ENCODE results near the gene VDAC2.

Gene VDAC2

GRCh38 chr10:75247797-75248196 lies 37.2 kb downstream of the VDAC2 start:
- H4K12ac ChIP-seq (ENCODE audit: low read depth, low read length) = no peak overlapping the region
- H2AK5ac ChIP-seq (ENCODE audit: low read length) = no peak overlapping the region
- no peak overlapping the region for H2BK5ac ChIP-seq (ENCODE audit: low read depth, low read length, poor library complexity)
- no peaks in the 10 kb centered on the region for H3K9me3 ChIP-seq (ENCODE audit: insufficient read depth, low read depth, low read length)
- no peak overlapping the region for H4K8ac ChIP-seq (ENCODE audit: low read depth, low read length)
- H2BK120ac ChIP-seq (ENCODE audit: insufficient read depth, low read length, poor library complexity) = no peak overlapping the region
- H3K27me3 ChIP-seq (ENCODE audit: insufficient read depth, low read length) = no peaks in the 10 kb centered on the region
- no peak for DNase-seq
- no peak overlapping the region for H2AFZ ChIP-seq (ENCODE audit: insufficient read depth, low read length, poor library complexity)
- no CpG with 5 or more reads among the region's 5 CpGs for WGBS (ENCODE audit: extremely low coverage, insufficient coverage, insufficient read length)
- H3K18ac ChIP-seq (ENCODE audit: low read length) = no peak overlapping the region
- H2BK12ac ChIP-seq (ENCODE audit: low read length) = no peak overlapping the region
- H3K4ac ChIP-seq (ENCODE audit: low read depth, low read length) = no peak overlapping the region
- H4K91ac ChIP-seq (ENCODE audit: low read depth, low read length) = no peak overlapping the region
- no peaks in the 10 kb centered on the region for H3K79me2 ChIP-seq (ENCODE audit: control insufficient read depth, insufficient read depth, low read length, poor library complexity)
- no peak overlapping the region for H3K4me3 ChIP-seq (ENCODE audit: low read depth, low read length)
- no peaks in the 10 kb centered on the region for H3K36me3 ChIP-seq (ENCODE audit: control insufficient read depth in 1 of 2, insufficient read depth in 2 of 2, low read length in 2 of 2)
- no peak overlapping the region for H3K4me2 ChIP-seq (ENCODE audit: low read length)
- no peak overlapping the region for H3K27ac ChIP-seq (ENCODE audit: low read depth, low read length)
- H3K9ac ChIP-seq (ENCODE audit: low read length) = no peak overlapping the region
- peaks cover 0 to 10% of the 10 kb centered on the region in 2 experiments for H3K4me1 ChIP-seq (ENCODE audit: control insufficient read depth in 1 of 2, insufficient read depth in 2 of 2, low read length in 2 of 2)
- H3K14ac ChIP-seq (ENCODE audit: low read length) = no peak overlapping the region
- H3K23ac ChIP-seq (ENCODE audit: low read length) = no peak overlapping the region
- no peaks in the 10 kb centered on the region for H3K79me1 ChIP-seq (ENCODE audit: low read length)

DNA sequence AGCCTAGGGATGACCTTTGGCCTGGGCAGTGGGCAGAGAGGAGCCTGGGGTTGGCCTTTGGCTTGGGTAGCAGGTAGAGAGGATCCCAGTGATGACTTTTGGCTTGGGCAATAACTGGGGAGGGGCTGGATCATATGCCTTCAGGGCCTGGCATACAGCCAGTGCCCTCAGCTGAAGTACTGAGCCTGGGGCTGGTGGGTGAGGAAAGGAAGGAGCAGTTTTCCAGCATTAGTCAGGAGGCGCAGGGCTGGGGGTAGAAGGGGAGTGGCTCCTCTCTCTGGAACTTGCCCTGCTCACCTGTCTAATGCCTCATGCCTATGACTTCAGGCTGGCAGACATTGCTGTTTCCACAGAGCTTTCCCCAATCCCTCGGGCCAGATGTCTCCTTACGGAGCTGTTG lies 40.3 kb downstream of the VDAC2 start:
- H4K91ac ChIP-seq (ENCODE audit: low read depth, low read length) = no peak overlapping the region
- H3K4me3 ChIP-seq (ENCODE audit: low read depth, low read length) = no peak overlapping the region
- H3K36me3 ChIP-seq (ENCODE audit: control insufficient read depth in 1 of 2, insufficient read depth in 2 of 2, low read length in 2 of 2) = no peaks in the 10 kb centered on the region
- H3K18ac ChIP-seq (ENCODE audit: low read length) = no peak overlapping the region
- peaks cover 2% of the 10 kb centered on the region for H3K9me3 ChIP-seq (ENCODE audit: insufficient read depth, low read depth, low read length)
- H4K12ac ChIP-seq (ENCODE audit: low read depth, low read length) = no peak overlapping the region
- H3K27me3 ChIP-seq (ENCODE audit: insufficient read depth, low read length) = no peaks in the 10 kb centered on the region
- no peak overlapping the region for H2BK12ac ChIP-seq (ENCODE audit: low read length)
- no peak overlapping the region for H3K23ac ChIP-seq (ENCODE audit: low read length)
- no peaks in the 10 kb centered on the region for H3K79me1 ChIP-seq (ENCODE audit: low read length)
- H3K4me1 ChIP-seq (ENCODE audit: control insufficient read depth in 1 of 2, insufficient read depth in 2 of 2, low read length in 2 of 2) = no peaks in the 10 kb centered on the region
- H3K4me2 ChIP-seq (ENCODE audit: low read length) = no peak overlapping the region
- no peak overlapping the region for H2AK5ac ChIP-seq (ENCODE audit: low read length)
- peak; percentile 94 to 95 for DNase-seq
- H3K4ac ChIP-seq (ENCODE audit: low read depth, low read length) = no peak overlapping the region
- no peak overlapping the region for H3K14ac ChIP-seq (ENCODE audit: low read length)
- no peak overlapping the region for H2AFZ ChIP-seq (ENCODE audit: insufficient read depth, low read length, poor library complexity)
- no CpG with 5 or more reads among the region's 3 CpGs for WGBS (ENCODE audit: extremely low coverage, insufficient coverage, insufficient read length)
- no peaks in the 10 kb centered on the region for H3K79me2 ChIP-seq (ENCODE audit: control insufficient read depth, insufficient read depth, low read length, poor library complexity)
- H2BK5ac ChIP-seq (ENCODE audit: low read depth, low read length, poor library complexity) = no peak overlapping the region
- no peak overlapping the region for H4K8ac ChIP-seq (ENCODE audit: low read depth, low read length)
- H2BK120ac ChIP-seq (ENCODE audit: insufficient read depth, low read length, poor library complexity) = no peak overlapping the region
- H3K9ac ChIP-seq (ENCODE audit: low read length) = no peak overlapping the region
- no peak overlapping the region for H3K27ac ChIP-seq (ENCODE audit: low read depth, low read length)

DNA sequence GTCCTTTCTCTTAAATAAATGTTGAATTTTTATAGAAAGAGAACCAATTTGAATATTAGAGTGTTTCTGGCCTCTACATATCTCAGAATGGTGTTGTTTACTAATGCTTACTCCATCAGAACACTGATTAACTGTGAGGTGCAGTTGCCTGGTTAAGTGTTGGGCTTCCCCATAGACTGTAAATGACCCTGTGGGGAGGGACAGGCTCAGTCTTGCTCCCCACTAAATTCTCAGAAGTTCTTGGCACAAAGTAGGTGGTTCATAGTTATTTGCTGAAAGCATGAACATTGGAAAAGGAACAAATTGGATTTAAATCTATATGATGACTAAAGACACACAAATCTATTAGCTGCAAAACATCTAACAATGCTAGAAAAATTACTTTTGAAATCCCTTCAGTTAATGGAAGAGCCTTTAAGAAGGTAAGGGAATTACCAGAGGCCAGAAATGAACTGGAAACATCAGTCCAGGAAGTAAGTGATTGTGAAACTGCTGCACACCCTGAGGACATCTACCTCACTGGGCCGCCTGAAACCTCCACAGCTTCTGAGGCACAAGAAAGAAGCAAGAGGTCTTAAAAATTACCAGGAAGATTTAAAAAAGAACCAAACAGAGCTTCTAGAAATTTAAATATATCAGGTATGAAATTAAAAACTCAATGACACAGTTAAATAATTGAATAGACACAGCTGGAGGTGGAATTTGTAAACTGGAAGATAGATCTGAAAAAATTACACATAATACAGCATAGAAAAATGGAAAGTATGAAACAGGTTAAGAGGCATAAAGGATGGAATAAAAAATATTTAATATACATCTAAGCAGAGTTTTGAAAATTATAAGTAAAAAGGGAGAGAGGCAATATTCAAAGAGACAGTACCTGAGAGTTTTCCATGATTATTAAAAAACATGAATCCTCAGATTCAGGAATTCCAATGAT lies 43.0 kb downstream of the VDAC2 start:
- H2BK120ac ChIP-seq (ENCODE audit: insufficient read depth, low read length, poor library complexity) = no peak overlapping the region
- H4K8ac ChIP-seq (ENCODE audit: low read depth, low read length) = no peak overlapping the region
- WGBS (ENCODE audit: extremely low coverage, insufficient coverage, insufficient read length) = no CpG with 5 or more reads among the region's 1 CpG
- H3K18ac ChIP-seq (ENCODE audit: low read length) = no peak overlapping the region
- H3K9ac ChIP-seq (ENCODE audit: low read length) = no peak overlapping the region
- H2BK5ac ChIP-seq (ENCODE audit: low read depth, low read length, poor library complexity) = no peak overlapping the region
- no peak overlapping the region for H3K14ac ChIP-seq (ENCODE audit: low read length)
- no peak overlapping the region for H4K91ac ChIP-seq (ENCODE audit: low read depth, low read length)
- peaks cover 2% of the 10 kb centered on the region for H3K9me3 ChIP-seq (ENCODE audit: insufficient read depth, low read depth, low read length)
- DNase-seq = peak in 1 of 2 donors; percentile 13
- H3K79me1 ChIP-seq (ENCODE audit: low read length) = no peaks in the 10 kb centered on the region
- H2BK12ac ChIP-seq (ENCODE audit: low read length) = no peak overlapping the region
- H3K4me3 ChIP-seq (ENCODE audit: low read depth, low read length) = no peak overlapping the region
- H3K27ac ChIP-seq (ENCODE audit: low read depth, low read length) = no peak overlapping the region
- no peak overlapping the region for H2AFZ ChIP-seq (ENCODE audit: insufficient read depth, low read length, poor library complexity)
- no peaks in the 10 kb centered on the region for H3K27me3 ChIP-seq (ENCODE audit: insufficient read depth, low read length)
- H3K79me2 ChIP-seq (ENCODE audit: control insufficient read depth, insufficient read depth, low read length, poor library complexity) = no peaks in the 10 kb centered on the region
- no peak overlapping the region for H3K4ac ChIP-seq (ENCODE audit: low read depth, low read length)
- no peak overlapping the region for H2AK5ac ChIP-seq (ENCODE audit: low read length)
- H4K12ac ChIP-seq (ENCODE audit: low read depth, low read length) = no peak overlapping the region
- H3K4me2 ChIP-seq (ENCODE audit: low read length) = no peak overlapping the region
- H3K4me1 ChIP-seq (ENCODE audit: control insufficient read depth in 1 of 2, insufficient read depth in 2 of 2, low read length in 2 of 2) = no peaks in the 10 kb centered on the region
- no peaks in the 10 kb centered on the region for H3K36me3 ChIP-seq (ENCODE audit: control insufficient read depth in 1 of 2, insufficient read depth in 2 of 2, low read length in 2 of 2)
- no peak overlapping the region for H3K23ac ChIP-seq (ENCODE audit: low read length)

DNA sequence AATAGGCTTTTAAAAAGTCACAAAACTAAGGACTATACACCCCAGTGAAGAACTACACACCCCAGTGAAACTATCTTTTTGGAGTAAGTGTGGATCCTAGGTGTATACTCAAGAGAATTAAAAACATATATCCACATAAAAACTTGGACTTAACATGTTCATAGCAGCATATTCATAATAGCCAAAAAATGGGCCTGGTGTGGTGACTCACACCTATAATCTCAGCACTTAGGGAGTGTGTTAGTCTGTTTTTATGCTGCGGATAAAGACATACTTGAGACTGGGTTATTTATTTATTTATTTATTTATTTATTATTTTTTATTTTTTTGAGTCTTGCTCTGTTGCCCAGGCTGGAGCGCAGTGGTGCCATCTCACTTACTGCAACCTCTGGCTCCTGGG lies 44.1 kb downstream of the VDAC2 start:
- Histone ChIP-seq H2AK5ac (ENCODE audit: low read length) (no peak overlapping the region), H3K27ac (ENCODE audit: low read depth, low read length) (no peak overlapping the region), H3K36me3 (ENCODE audit: control insufficient read depth in 1 of 2, insufficient read depth in 2 of 2, low read length in 2 of 2) (no peaks in the 10 kb centered on the region), H3K9ac (ENCODE audit: low read length) (no peak overlapping the region), H3K9me3 (ENCODE audit: insufficient read depth, low read depth, low read length) (peaks cover 2% of the 10 kb centered on the region), H3K4ac (ENCODE audit: low read depth, low read length) (no peak overlapping the region), H2BK120ac (ENCODE audit: insufficient read depth, low read length, poor library complexity) (no peak overlapping the region), H3K4me3 (ENCODE audit: low read depth, low read length) (no peak overlapping the region), H4K8ac (ENCODE audit: low read depth, low read length) (no peak overlapping the region), H4K12ac (ENCODE audit: low read depth, low read length) (no peak overlapping the region), H3K27me3 (ENCODE audit: insufficient read depth, low read length) (no peaks in the 10 kb centered on the region), H4K91ac (ENCODE audit: low read depth, low read length) (no peak overlapping the region), H2AFZ (ENCODE audit: insufficient read depth, low read length, poor library complexity) (no peak overlapping the region), H3K14ac (ENCODE audit: low read length) (no peak overlapping the region), H3K4me2 (ENCODE audit: low read length) (no peak overlapping the region), H3K23ac (ENCODE audit: low read length) (no peak overlapping the region), H3K79me1 (ENCODE audit: low read length) (no peaks in the 10 kb centered on the region), H3K4me1 (ENCODE audit: control insufficient read depth in 1 of 2, insufficient read depth in 2 of 2, low read length in 2 of 2) (no peaks in the 10 kb centered on the region), H3K18ac (ENCODE audit: low read length) (no peak overlapping the region), H3K79me2 (ENCODE audit: control insufficient read depth, insufficient read depth, low read length, poor library complexity) (no peaks in the 10 kb centered on the region), H2BK12ac (ENCODE audit: low read length) (no peak overlapping the region), H2BK5ac (ENCODE audit: low read depth, low read length, poor library complexity) (no peak overlapping the region)
- no CpG with 5 or more reads among the region's 2 CpGs for WGBS (ENCODE audit: extremely low coverage, insufficient coverage, insufficient read length)
- DNase-seq = no peak
